OCI-LY7 (cell line): ENCODE measurements around the gene KCNAB2.

Source experiments
- CTCF ChIP-seq: fragments of 200-600 bp; sonication (generic); conservative IDR thresholded peaks from 2 replicates; pipeline ENCODE4 v1.5.1; 2014; ENCODE audit warnings: mild to moderate bottlenecking, antibody characterized with exemption, low read length, moderate library complexity, mixed read lengths
- EZH2phosphoT487 ChIP-seq: fragments of 200-600 bp; sonication (generic); IDR thresholded peaks from 2 replicates; pipeline ENCODE4 v1.6.1; 2018; ENCODE audit warnings: low read depth, borderline replicate concordance, mild to moderate bottlenecking, mixed run types, antibody characterized with exemption, low read length, moderate library complexity, mixed read lengths

GRCh38 chr1:6007318-6008083 lies 38.2 kb upstream of the KCNAB2 start:
- TF ChIP-seq CTCF (no peak), EZH2phosphoT487 (no peak)
